KMS-11 (cell line): ENCODE data around the gene RBM20.
"Not testable (repeated sequence)": the region's sequence is repeated elsewhere in the genome, so short reads cannot be mapped to it uniquely, and the experiment has no call there.

ENCODE experiments used
- H2AFZ ChIP-seq: fragments of 200-600 bp; sonication (generic); 2 replicates; pipeline ENCODE4 v1.6.1; 2016; ENCODE audit warnings: antibody characterized with exemption, mixed run types, low read depth
- H3K27ac ChIP-seq: fragments of 200-600 bp; sonication (generic); 2 replicates; pipeline ENCODE4 v1.6.1; 2016; ENCODE audit warnings: mild to moderate bottlenecking, mixed run types
- H3K27me3 ChIP-seq: fragments of 200-600 bp; sonication (generic); 2 replicates; pipeline ENCODE4 v1.6.1; 2017; ENCODE audit warnings: mild to moderate bottlenecking, low read depth, mixed run types, moderate library complexity; ENCODE audit not compliant: insufficient read depth
- H3K36me3 ChIP-seq: fragments of 200-600 bp; sonication (generic); 2 replicates; pipeline ENCODE4 v1.6.1; 2017; ENCODE audit warnings: mild to moderate bottlenecking, mixed run types; ENCODE audit not compliant: insufficient read depth
- H3K4me1 ChIP-seq: fragments of 200-600 bp; sonication (generic); 2 replicates; pipeline ENCODE4 v1.6.1; 2016; ENCODE audit warnings: mild to moderate bottlenecking, low read depth, mixed run types; ENCODE audit not compliant: poor library complexity, severe bottlenecking
- H3K4me2 ChIP-seq: fragments of 200-600 bp; sonication (generic); 2 replicates; pipeline ENCODE4 v1.7.0; 2016; ENCODE audit warnings: mild to moderate bottlenecking, mixed run types
- H3K4me3 ChIP-seq: fragments of 200-600 bp; sonication (generic); IDR thresholded peaks from 2 replicates; pipeline ENCODE4 v1.6.1; 2017; ENCODE audit warnings: low read depth, low read length, mixed read lengths; ENCODE audit not compliant: insufficient read depth
- H3K79me2 ChIP-seq: fragments of 200-600 bp; sonication (generic); 2 replicates; pipeline ENCODE4 v1.6.1; 2016; ENCODE audit warnings: low read depth, mixed run types; ENCODE audit not compliant: insufficient read depth
- H3K9ac ChIP-seq: fragments of 200-600 bp; sonication (generic); 2 replicates; pipeline ENCODE4 v1.6.1; 2016; ENCODE audit warnings: mild to moderate bottlenecking, mixed run types
- H4K20me1 ChIP-seq: fragments of 200-600 bp; sonication (generic); 2 replicates; pipeline ENCODE4 v1.6.1; 2016; ENCODE audit warnings: mild to moderate bottlenecking, mixed run types; ENCODE audit not compliant: insufficient read depth
- CTCF ChIP-seq: fragments of 200-600 bp; sonication (generic); conservative IDR thresholded peaks from 2 replicates; pipeline ENCODE4 v1.6.1; 2017; ENCODE audit warnings: low read depth, mild to moderate bottlenecking, antibody characterized with exemption, low read length, moderate library complexity, mixed read lengths

The RBM20 gene

GRCh38 chr10:110620398-110620719 is 23.8 kb upstream of the RBM20 start:
- TF ChIP-seq CTCF: no peak
- no peaks in the 10 kb centered on the region for H3K27me3 ChIP-seq
- no peak overlapping the region for H3K4me3 ChIP-seq
- no peak overlapping the region for H2AFZ ChIP-seq
- no peaks in the 10 kb centered on the region for H4K20me1 ChIP-seq
- no peaks in the 10 kb centered on the region for H3K4me1 ChIP-seq
- H3K27ac ChIP-seq: no peak overlapping the region
- no peaks in the 10 kb centered on the region for H3K36me3 ChIP-seq
- H3K79me2 ChIP-seq: no peaks in the 10 kb centered on the region
- no peak overlapping the region for H3K4me2 ChIP-seq
- H3K9ac ChIP-seq: no peak overlapping the region

- H3K4me3 ChIP-seq, H3K9ac ChIP-seq, H2AFZ ChIP-seq, H3K27me3 ChIP-seq, H3K79me2 ChIP-seq, H3K4me1 ChIP-seq, H3K36me3 ChIP-seq, H3K27ac ChIP-seq, H4K20me1 ChIP-seq, H3K4me2 ChIP-seq: not testable (repeated sequence)
These were observed 20.8 kb upstream of the RBM20 start for GRCh38 chr10:110623316-110623715.

GRCh38 chr10:110625356-110625894 is 18.7 kb upstream of the RBM20 start:
- TF ChIP-seq CTCF: no peak
- Histone ChIP-seq H3K4me2 (no peak overlapping the region), H3K79me2 (no peaks in the 10 kb centered on the region), H3K4me3 (no peak overlapping the region), H3K4me1 (no peaks in the 10 kb centered on the region), H3K27ac (no peak overlapping the region), H2AFZ (no peak overlapping the region), H3K27me3 (no peaks in the 10 kb centered on the region), H4K20me1 (no peaks in the 10 kb centered on the region), H3K36me3 (no peaks in the 10 kb centered on the region), H3K9ac (no peak overlapping the region)

- Histone ChIP-seq H3K27me3 (no peaks in the 10 kb centered on the region), H4K20me1 (no peaks in the 10 kb centered on the region), H3K79me2 (no peaks in the 10 kb centered on the region), H3K27ac (no peak overlapping the region), H3K9ac (no peak overlapping the region), H3K4me1 (no peaks in the 10 kb centered on the region), H2AFZ (no peak overlapping the region), H3K4me3 (no peak overlapping the region), H3K36me3 (no peaks in the 10 kb centered on the region), H3K4me2 (no peak overlapping the region)
- TF ChIP-seq CTCF: no peak
These were observed 17.9 kb upstream of the RBM20 start for GRCh38 chr10:110625951-110626855.

GRCh38 chr10:110628161-110628560 is 16.0 kb upstream of the RBM20 start:
- Histone ChIP-seq H3K27ac (no peak overlapping the region), H3K27me3 (no peaks in the 10 kb centered on the region), H2AFZ (no peak overlapping the region), H3K9ac (no peak overlapping the region), H3K4me1 (no peaks in the 10 kb centered on the region), H3K4me3 (no peak overlapping the region), H3K4me2 (no peak overlapping the region), H4K20me1 (no peaks in the 10 kb centered on the region), H3K36me3 (no peaks in the 10 kb centered on the region), H3K79me2 (no peaks in the 10 kb centered on the region)
- no peak for TF ChIP-seq CTCF
